Esophagus muscularis mucosa (tissue), 3 donors: ENCODE results near the gene SEMA3D.

Experiments used
- CTCF ChIP-seq, 3 experiments: fragments of 200-600 bp in 2 of 3; fragments of 450-650 bp in 1 of 3; sonication (generic) in 2 of 3; IDR thresholded peaks; one replicate each; pipeline ENCODE4 v1.5.1; 2017 to 2019; ENCODE audit warnings: antibody characterized with exemption in 3 of 3, mild to moderate bottlenecking in 2 of 3, moderate library complexity in 1 of 3
- POLR2AphosphoS5 ChIP-seq, 2 donors: sonication (generic); formaldehyde crosslinking; IDR thresholded peaks; one replicate each; pipeline ENCODE4 v1.6.1; 2017; ENCODE audit warnings: antibody characterized with exemption in 2 of 2

- TF ChIP-seq POLR2AphosphoS5 (IDR thresholded peaks at IDR 0.05) (no peak), CTCF (IDR thresholded peaks at IDR 0.05) (no peak)
These were observed 26.6 kb downstream of the SEMA3D start for GRCh38 chr7:85160223-85160622.
